HFF-Myc (cell line): ENCODE results near the gene ADGRG3.

Source experiments
- DNase-seq: peaks from one replicate; pipeline ENCODE4 v3.0.0-alpha.2; 2011; ENCODE audit warnings: low read depth; ENCODE audit errors: extremely low read depth
- H3K4me3 ChIP-seq: replicated peaks from 2 replicates; pipeline ENCODE4 v1.5.1; 2011; ENCODE audit warnings: low read depth, mild to moderate bottlenecking, control low read depth, low read length
- TF ChIP-seq, protein P1 (sequence below): IDR thresholded peaks from 2 replicates; pipeline ENCODE4 v1.5.1; 2012; ENCODE audit warnings: mild to moderate bottlenecking, low read depth, low read length, control low read depth; ENCODE audit errors: missing control alignments

ADGRG3 gene

DNA sequence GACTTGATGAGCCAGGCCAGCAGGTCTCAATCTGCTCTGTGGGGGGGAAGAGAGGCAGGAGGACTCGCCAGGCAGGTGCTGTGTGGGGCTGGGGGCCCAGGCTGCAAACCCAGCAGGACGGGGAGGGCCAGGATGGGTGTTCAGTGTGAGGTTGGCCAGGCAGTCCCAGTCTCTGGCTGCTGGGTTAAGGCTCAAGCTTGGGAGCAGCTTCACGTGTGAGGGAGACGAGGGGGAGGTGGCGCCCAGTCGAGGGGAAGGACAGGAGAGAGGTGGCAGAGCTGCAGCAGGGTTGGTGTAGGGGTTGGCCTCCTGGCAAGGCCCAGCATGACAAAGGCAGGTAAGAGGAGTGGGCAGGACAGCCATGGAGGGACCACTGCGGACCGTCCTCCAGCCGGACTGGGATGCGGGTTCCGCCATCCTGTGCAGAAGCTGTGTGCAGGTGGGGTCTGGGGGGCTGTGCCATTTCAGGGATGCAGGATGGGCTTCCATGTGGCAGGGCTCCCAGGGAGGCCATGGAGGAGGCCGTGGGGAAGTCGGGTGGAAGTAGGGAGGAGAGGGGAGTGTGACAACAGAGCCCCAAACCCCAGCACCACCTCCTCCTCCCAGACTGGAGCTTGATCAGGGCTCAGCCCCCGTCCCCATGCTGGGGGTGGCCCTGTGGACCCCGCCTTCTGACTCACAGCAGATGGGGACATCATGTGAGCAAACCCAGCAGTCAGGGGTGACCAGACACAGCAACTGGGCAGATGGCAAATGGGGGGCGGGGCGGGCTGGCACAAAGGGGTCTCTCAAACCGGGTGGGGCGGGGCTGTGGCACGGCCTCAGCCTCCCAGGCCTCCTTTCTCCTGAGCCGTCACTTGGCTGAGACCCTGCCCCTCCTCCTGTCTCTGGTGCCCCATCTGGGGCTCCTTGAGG, 36.9 kb upstream of the ADGRG3 start:
- H3K4me3 ChIP-seq, result no peak overlapping the region
- TF ChIP-seq, protein P1, sequence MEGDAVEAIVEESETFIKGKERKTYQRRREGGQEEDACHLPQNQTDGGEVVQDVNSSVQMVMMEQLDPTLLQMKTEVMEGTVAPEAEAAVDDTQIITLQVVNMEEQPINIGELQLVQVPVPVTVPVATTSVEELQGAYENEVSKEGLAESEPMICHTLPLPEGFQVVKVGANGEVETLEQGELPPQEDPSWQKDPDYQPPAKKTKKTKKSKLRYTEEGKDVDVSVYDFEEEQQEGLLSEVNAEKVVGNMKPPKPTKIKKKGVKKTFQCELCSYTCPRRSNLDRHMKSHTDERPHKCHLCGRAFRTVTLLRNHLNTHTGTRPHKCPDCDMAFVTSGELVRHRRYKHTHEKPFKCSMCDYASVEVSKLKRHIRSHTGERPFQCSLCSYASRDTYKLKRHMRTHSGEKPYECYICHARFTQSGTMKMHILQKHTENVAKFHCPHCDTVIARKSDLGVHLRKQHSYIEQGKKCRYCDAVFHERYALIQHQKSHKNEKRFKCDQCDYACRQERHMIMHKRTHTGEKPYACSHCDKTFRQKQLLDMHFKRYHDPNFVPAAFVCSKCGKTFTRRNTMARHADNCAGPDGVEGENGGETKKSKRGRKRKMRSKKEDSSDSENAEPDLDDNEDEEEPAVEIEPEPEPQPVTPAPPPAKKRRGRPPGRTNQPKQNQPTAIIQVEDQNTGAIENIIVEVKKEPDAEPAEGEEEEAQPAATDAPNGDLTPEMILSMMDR, result no peak
- no peak for DNase-seq

DNA sequence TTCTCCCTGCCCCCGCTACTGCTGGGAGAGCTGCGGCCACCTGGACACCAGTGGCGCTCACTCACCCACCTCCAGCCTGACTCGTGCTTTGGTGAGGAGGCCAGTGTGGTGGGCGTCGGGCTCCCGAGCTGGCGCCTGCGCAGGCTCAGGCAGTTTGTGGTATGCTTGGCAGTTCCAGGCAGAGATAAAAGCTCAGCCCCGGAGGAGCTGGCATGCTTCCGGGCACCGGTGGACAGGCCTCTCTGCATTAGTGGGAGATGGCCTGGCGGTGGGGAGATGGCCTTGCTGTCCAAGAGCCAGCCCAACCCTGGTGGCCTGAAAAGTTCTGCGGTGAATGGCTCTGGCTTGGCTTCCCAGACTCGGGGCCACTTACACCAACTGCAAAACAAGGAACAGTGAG, 35.5 kb upstream of the ADGRG3 start:
- TF ChIP-seq, protein P1, result no peak
- no peak overlapping the region for H3K4me3 ChIP-seq
- no peak for DNase-seq

DNA sequence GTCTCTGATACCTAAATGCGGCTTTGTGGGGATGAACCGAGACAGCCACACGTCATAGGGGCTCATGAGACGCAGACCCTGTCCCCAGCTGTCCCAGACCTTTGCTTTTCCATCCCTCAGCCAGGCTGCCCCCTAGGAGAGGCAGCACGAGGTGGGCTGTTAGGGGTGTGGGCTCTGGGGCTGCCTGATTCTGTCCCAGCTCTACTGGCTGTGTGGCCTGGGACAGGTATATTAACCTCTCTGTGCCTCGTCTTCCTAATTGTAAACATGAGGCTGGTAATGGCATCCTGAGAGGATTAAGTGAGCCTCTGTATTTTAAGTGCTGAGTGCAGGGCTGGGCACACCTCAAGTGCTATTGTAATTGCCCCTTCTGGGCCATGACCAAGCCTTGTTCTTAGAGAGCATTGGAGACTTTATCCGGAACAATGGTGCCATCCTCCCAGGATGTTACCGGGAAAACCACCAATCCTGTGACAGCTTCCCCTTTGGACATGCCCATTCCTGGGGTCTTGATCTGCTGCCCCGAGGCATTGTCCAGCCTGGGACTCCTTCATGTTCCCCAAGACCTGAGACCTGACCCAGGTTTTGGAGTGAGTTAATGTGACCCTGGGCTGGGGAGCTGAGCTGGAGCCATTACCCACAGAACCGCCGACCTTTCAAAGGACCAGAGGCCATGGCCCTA, 34.6 kb upstream of the ADGRG3 start:
- H3K4me3 ChIP-seq, result no peak overlapping the region
- no peak for DNase-seq
- TF ChIP-seq, protein P1, result no peak

DNA sequence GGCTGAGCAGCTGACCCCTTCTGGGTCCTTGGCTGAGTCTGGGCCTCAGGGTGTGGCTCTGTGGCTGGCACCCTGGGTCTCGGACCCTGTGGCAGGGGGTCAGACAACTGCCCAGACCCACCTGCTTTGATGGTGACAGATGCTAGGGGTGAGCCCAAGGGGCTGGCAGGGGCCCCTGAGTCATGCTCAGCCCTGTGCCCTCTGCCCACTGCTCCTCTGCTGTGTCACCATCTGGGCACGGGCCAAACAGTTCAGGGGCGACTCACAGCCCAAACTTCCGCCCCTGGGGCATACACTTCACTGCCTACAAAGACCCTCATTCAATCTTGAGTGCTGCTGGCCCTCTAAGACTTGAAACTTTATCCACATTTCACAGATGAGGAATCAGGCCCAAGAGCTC, 33.9 kb upstream of the ADGRG3 start:
- no peak for DNase-seq
- TF ChIP-seq, protein P1, result no peak
- no peak overlapping the region for H3K4me3 ChIP-seq

DNA sequence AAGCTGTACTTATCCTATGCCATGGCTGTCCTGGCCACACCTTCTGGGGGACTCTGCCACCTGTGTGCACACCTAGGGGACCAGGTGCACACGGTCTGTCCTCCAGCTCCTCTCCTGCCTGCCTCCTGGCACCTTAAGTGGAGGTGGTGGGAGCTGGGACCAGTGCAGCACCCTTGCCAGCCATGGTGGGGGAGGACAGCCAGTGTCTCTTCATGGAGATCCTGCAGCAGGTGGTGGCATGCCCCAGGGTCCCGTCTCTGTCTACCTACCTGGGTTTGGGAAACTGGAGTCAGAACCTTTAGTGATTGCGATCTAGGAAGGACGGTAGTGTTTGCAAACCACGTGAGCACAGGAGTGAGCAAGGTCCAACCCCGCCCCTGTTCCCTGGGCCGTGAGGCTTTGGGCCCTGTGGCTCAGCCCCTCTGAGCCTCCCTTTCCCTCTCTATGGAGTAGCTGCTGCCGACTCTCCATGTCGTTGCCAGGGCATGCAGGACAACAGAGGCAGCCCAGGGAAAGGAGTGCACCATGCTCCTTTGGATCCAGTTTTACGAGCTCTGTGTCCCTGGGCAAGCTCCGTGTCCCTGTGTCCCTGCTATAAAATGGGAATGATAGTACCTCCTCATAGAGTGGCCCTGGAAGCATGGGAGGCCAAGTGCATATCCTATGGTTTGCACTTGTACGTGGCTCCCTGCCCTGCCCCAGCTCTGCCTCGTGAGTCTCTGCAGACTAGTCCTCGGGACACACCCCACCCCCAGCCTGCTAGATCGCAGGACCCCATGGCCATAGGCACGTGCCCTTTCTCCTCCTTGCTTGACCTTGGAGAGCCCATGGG, 32.6 kb upstream of the ADGRG3 start:
- TF ChIP-seq, protein P1, result no peak
- DNase-seq, result no peak
- no peak overlapping the region for H3K4me3 ChIP-seq

DNA sequence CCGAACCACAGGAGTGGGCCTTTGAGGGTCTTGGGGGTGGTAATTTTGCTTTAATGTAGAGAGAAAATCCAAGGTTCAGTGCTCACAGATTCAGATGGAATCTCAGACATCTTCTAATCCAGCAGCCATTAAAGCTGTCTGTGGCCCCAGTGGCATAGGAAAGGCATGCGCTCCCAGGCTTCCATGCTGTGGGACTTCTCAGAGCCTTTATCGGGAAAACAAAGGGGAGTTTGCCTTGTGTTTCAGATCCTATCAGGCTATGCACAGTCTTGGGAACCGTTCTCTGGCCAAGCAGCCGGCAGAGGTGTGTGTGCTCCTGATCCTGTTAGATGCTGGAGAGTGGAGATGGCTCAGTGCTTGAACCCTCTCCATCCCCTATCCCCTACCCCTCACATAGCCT, 31.9 kb upstream of the ADGRG3 start:
- DNase-seq, result no peak
- TF ChIP-seq, protein P1, result no peak
- H3K4me3 ChIP-seq, result no peak overlapping the region
